HS-27A (cell line): Measurements from ENCODE around the gene CAMKK2.

Experiments used
- DNase-seq: peaks from one replicate; pipeline ENCODE4 v3.0.0-alpha.2; 2012; ENCODE audit warnings: low read depth, missing footprints

CAMKK2 gene

GRCh38 chr12:121191151-121191550 lies 105.4 kb downstream of the CAMKK2 start:
- no peak for DNase-seq

- peak; percentile 91 for DNase-seq
Measured at GRCh38 chr12:121190523-121191031, 105.9 kb downstream of the CAMKK2 start.

- no peak for DNase-seq
Measured at GRCh38 chr12:121189619-121190155, 106.8 kb downstream of the CAMKK2 start.

- no peak for DNase-seq
Measured at GRCh38 chr12:121189131-121189530, 107.4 kb downstream of the CAMKK2 start.

- no peak for DNase-seq
Measured at GRCh38 chr12:121188227-121188626, 108.3 kb downstream of the CAMKK2 start.
